RWPE1 (cell line): ENCODE data around the gene STN1.

ENCODE experiments used
- CTCF ChIA-PET: fragments of 350-600 bp; sonication (Branson Sonifier 250); formaldehyde crosslinking; extraction: SDS; loops from one replicate; lab custom pipeline; 2021; lab: Yijun Ruan, JAX
- POLR2A ChIA-PET: fragments of 400-600 bp; formaldehyde crosslinking; extraction: SDS; loops from one replicate; lab custom pipeline; 2020; ENCODE audit warnings: antibody characterized with exemption; ENCODE audit not compliant: low non-redundant PET; lab: Yijun Ruan, JAX
- DNase-seq: peaks from one replicate; pipeline ENCODE4 v3.0.0; 2012; ENCODE audit warnings: low spot score
- H3K27ac ChIP-seq: fragments of 450-650 bp; 2 replicates; pipeline ENCODE4 v1.5.1; 2017
- CTCF ChIP-seq: fragments of 450-650 bp; conservative IDR thresholded peaks from 2 replicates; pipeline ENCODE4 v1.5.1; 2017; ENCODE audit warnings: low read depth, mild to moderate bottlenecking

STN1 gene

GRCh38 chr10:103954543-103954942 is 36.6 kb upstream of the STN1 start:
- CTCF ChIA-PET: interaction anchor here (0.7 kb wide), 1 partner anchor 67 kb away, joined by 4 read pairs; no protein-coding TSS in a partner anchor
- POLR2A ChIA-PET: no interaction called here
- DNase-seq: no peak
- no peak for TF ChIP-seq CTCF
- no peak overlapping the region for H3K27ac ChIP-seq

GRCh38 chr10:103951942-103952341 is 34.0 kb upstream of the STN1 start:
- no peak for DNase-seq
- no peak overlapping the region for H3K27ac ChIP-seq
- no peak for TF ChIP-seq CTCF
- ChIA-PET CTCF (interaction anchor here (0.7 kb wide), 1 partner anchor 81 kb away, joined by 3 read pairs; no protein-coding TSS in a partner anchor), POLR2A (no interaction called here)

- POLR2A ChIA-PET: no interaction called here
- CTCF ChIA-PET: no interaction called here
- H3K27ac ChIP-seq: no peak overlapping the region
- no peak for DNase-seq
- no peak for TF ChIP-seq CTCF
Measured at GRCh38 chr10:103951183-103951582, 33.2 kb upstream of the STN1 start.

GRCh38 chr10:103949728-103950127 is 31.7 kb upstream of the STN1 start:
- CTCF ChIA-PET: no interaction called here
- POLR2A ChIA-PET: no interaction called here
- no peak for TF ChIP-seq CTCF
- no peak overlapping the region for H3K27ac ChIP-seq
- DNase-seq: no peak

GRCh38 chr10:103947799-103948516 is 30.0 kb upstream of the STN1 start:
- TF ChIP-seq CTCF: no peak
- no peak overlapping the region for H3K27ac ChIP-seq
- ChIA-PET POLR2A (no interaction called here), CTCF (no interaction called here)
- DNase-seq: no peak

- ChIA-PET POLR2A (no interaction called here), CTCF (no interaction called here)
- TF ChIP-seq CTCF: no peak
- no peak overlapping the region for H3K27ac ChIP-seq
- no peak for DNase-seq
Measured at GRCh38 chr10:103942866-103943265, 24.9 kb upstream of the STN1 start.
